ENCODE results near the gene JAG1. TPM values are rescaled to one million over a fixed set of nuclear protein-coding genes. Genes with fewer than 3 reads are reported as not detected.

The JAG1 gene
- total and polyA plus RNA-seq, 9 of the 15 experiments (the other 6 are each of a cell fraction or from before 2014, with no cell fraction given), result 0.04 to 0.40 (median 0.07) TPM

DNA sequence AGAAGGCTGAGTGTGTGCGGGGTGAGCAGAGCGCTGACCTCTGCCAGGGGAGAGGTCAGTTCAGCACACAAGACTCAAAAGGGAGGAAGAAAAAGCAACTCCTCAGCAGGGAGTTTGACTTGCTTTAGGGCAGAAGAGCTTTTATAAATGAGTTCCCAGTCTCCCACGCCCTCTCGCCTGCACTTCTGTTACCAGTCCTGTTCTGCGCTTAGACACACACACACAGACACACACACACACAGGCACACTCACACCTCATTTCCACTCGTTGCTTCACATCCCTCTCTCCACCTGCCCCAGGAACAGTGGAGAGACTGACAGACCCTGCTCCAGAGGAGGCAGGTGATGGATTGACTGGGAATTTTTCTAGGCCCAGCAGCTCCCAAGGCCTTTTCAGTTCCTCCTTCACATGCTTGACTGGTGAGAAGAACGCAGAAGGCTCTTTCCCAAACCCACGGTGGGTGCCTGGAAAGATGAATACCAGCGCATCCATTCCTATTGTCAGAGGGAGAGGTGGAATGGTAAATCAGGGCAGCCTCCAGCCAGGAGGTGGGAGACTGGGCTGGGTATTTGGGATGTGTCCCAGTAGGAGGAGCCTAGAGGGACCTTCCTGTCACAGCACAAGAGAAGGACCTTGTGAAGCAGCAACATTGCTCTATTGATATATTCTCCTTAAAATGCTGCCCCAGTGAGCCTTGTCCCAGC, 43.7 kb downstream of the JAG1 start (continued):
- TF ChIP-seq ZNF311 (CRISPR knock-in tag; IDR thresholded peaks at IDR 0.05) (no peak), NFE2L1 (tag; IDR thresholded peaks at IDR 0.05; ENCODE audit: borderline replicate concordance, low read depth) (no peak), NFATC3 (IDR thresholded peaks at IDR 0.05) (no peak), PRMT5 (CRISPR knock-in tag; IDR thresholded peaks at IDR 0.05) (no peak)

DNA sequence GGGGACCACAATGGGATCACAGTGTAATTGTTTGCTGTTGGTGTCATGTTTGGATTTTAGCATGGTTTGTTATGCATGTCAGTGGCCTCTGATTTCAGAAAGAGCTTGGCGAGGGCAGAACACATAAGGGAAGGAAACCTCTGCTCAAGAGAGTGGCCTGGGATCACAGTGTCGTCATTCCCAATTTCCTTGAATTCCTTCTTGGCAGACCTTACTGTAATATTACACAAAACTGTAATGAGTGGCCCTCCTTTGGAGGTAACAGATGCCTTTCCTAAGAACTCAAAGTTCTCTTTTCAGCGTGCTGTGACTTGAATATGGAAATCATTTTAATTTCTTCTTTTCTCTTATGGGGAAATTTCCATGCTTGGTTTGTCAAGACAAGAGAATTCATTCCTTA, 46.9 kb downstream of the JAG1 start:
- no peaks in the 10 kb centered on the region for H3K79me2 ChIP-seq (ENCODE audit: control insufficient read depth, insufficient read depth, low read length)
- no peaks in the 10 kb centered on the region for H3K9me3 ChIP-seq (replicated peaks; ENCODE audit: control insufficient read depth, insufficient read depth, low read depth, low read length)
- H3K4me1 ChIP-seq (replicated peaks in 1 of 2; ENCODE audit: control insufficient read depth in 2 of 2, insufficient read depth in 2 of 2, low read length in 2 of 2), result no peaks in the 10 kb centered on the region
- no peaks in the 10 kb centered on the region for H3K9me1 ChIP-seq (ENCODE audit: control insufficient read depth, insufficient read depth, low read length)
- WGBS (ENCODE audit: insufficient coverage, low coverage, missing lambda C conversion rate), result 61% methylated on average over 3 of the region's 3 CpGs
- ChIA-PET POLR2A (no interaction called here), CTCF (ENCODE audit: low intra/inter-chr PET ratio) (no interaction called here)
- H3K4me2 ChIP-seq (ENCODE audit: insufficient read depth, low read length), result no peak overlapping the region
- H3K36me3 ChIP-seq (ENCODE audit: control insufficient read depth, insufficient read depth, low read length), result no peaks in the 10 kb centered on the region
- in situ Hi-C loops (cut with MboI) (no loop called here), intact Hi-C loops (cut with micrococcal nuclease) (no loop called here)
- DNase-seq (ENCODE audit: extremely low read depth in 1 of 4, low spot score in 3 of 4) (no peak), FAIRE-seq (no peak), ATAC-seq (no peak)
- H3K27ac ChIP-seq (ENCODE audit: extremely low read depth, low read depth, low read length), result no peak overlapping the region
- no peaks in the 10 kb centered on the region for H4K20me1 ChIP-seq (replicated peaks; ENCODE audit: control insufficient read depth, insufficient read depth, low read length)
- H3K4me3 ChIP-seq, result no peak overlapping the region
- BruUV-seq (replicated peaks), result no TSS peak
- no peak overlapping the region for H3K9ac ChIP-seq (ENCODE audit: insufficient read depth in 1 of 2, low read depth in 2 of 2, low read length in 2 of 2)
- no peaks in the 10 kb centered on the region for H3K27me3 ChIP-seq (ENCODE audit: control insufficient read depth in 2 of 2, insufficient read depth in 2 of 2, low read length in 2 of 2)
- no peak overlapping the region for H2AFZ ChIP-seq (ENCODE audit: low read depth, low read length)
- no peak for TF ChIP-seq TARDBP (IDR thresholded peaks at IDR 0.05)
- TF ChIP-seq CREB5 (CRISPR knock-in tag; IDR thresholded peaks at IDR 0.05), result no peak
- no peak for TF ChIP-seq CBFA2T2 (conservative IDR thresholded peaks at IDR 0.05)
- no peak for TF ChIP-seq ZKSCAN1 (IDR thresholded peaks at IDR 0.05; ENCODE audit: low read depth, low read length)
- no peak for TF ChIP-seq HDAC1 (IDR thresholded peaks at IDR 0.05)
- TF ChIP-seq MAZ (CRISPR knock-in tag; conservative IDR thresholded peaks at IDR 0.05 in 1 of 2, IDR thresholded peaks at IDR 0.05 in 1 of 2), result no peak
- TF ChIP-seq ATF2 (CRISPR knock-in tag; IDR thresholded peaks at IDR 0.05), result no peak
- no peak for TF ChIP-seq PPARD (CRISPR knock-in tag; IDR thresholded peaks at IDR 0.05)
- no peak for TF ChIP-seq TEAD4 (IDR thresholded peaks at IDR 0.05; ENCODE audit: low read length)
- no peak for TF ChIP-seq TEAD4 (CRISPR knock-in tag; IDR thresholded peaks at IDR 0.05; ENCODE audit: borderline replicate concordance)
- no peak for TF ChIP-seq DLX4 (CRISPR knock-in tag; IDR thresholded peaks at IDR 0.05)
- no peak for TF ChIP-seq ELF1 (tag; IDR thresholded peaks at IDR 0.05)
- TF ChIP-seq SRSF9 (IDR thresholded peaks at IDR 0.05; ENCODE audit: borderline replicate concordance, low read depth, low read length), result no peak
- TF ChIP-seq POLR2AphosphoS2 (IDR thresholded peaks at IDR 0.05; ENCODE audit: low read length), result no peak
- TF ChIP-seq CREM (IDR thresholded peaks at IDR 0.05; ENCODE audit: low read depth), result no peak
- no peak for TF ChIP-seq CBX3 (IDR thresholded peaks at IDR 0.05; ENCODE audit: borderline replicate concordance in 1 of 2, low read length in 2 of 2)
- TF ChIP-seq ZBTB17 (CRISPR knock-in tag; IDR thresholded peaks at IDR 0.05), result no peak

Measured in K562 (cell line).